Measurements from ENCODE around the gene NADK2. TPM values are rescaled to one million over a fixed set of nuclear protein-coding genes. Genes with fewer than 3 reads are reported as not detected.

NADK2 gene
- total and polyA plus RNA-seq, 9 of the 15 experiments (the other 6 are each of a cell fraction or from before 2014, with no cell fraction given) = 10.6 to 41.0 (median 24.0) TPM

DNA sequence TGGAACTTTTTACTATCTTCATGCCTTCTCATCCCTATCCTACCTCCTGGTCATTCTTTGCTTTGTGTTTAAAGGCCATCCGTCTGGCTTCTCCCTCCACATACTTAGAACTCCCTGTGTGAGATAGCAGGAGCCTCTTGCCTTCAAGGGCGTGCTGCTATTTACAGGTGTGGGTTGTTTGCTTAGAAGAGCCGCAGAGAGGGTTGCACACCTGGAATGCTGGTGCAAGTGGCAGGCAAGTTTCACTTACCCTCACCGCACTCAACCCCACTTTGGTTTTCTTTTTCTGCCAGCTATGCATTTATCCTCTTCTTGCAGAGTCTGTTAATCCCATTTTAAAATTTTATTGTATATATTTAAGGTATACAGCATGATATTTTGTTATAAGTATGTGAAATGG is 77.3 kb downstream of the NADK2 start:
- no peak for ATAC-seq
- no peak overlapping the region for H3K4me3 ChIP-seq

More for the DNA sequence above, 77.3 kb downstream of the NADK2 start:
- TF ChIP-seq CBX3 (IDR thresholded peaks at IDR 0.05; ENCODE audit: borderline replicate concordance in 1 of 2, low read length in 2 of 2) = no peak
- TF ChIP-seq NUFIP1 (IDR thresholded peaks at IDR 0.05; ENCODE audit: partially characterized antibody) = no peak
- TF ChIP-seq FOXA3 (CRISPR knock-in tag; conservative IDR thresholded peaks at IDR 0.05 in 1 of 2, IDR thresholded peaks at IDR 0.05 in 1 of 2) = no peak
- no peak for TF ChIP-seq RFX1 (IDR thresholded peaks at IDR 0.05)
- no peak for TF ChIP-seq SMARCA4 (IDR thresholded peaks at IDR 0.05)
- TF ChIP-seq RNF2 (IDR thresholded peaks at IDR 0.05) = no peak
- no peak for TF ChIP-seq HMBOX1 (IDR thresholded peaks at IDR 0.05)
- no peak for TF ChIP-seq ZFP1 (CRISPR knock-in tag; IDR thresholded peaks at IDR 0.05)
- Histone ChIP-seq H3K9me1 (ENCODE audit: control insufficient read depth, insufficient read depth, low read length) (no peaks in the 10 kb centered on the region), H3K36me3 (ENCODE audit: control insufficient read depth, insufficient read depth, low read length) (peaks cover 97% of the 10 kb centered on the region), H3K9me3 (replicated peaks; ENCODE audit: control insufficient read depth, insufficient read depth, low read depth, low read length) (no peaks in the 10 kb centered on the region), H4K20me1 (replicated peaks; ENCODE audit: control insufficient read depth, insufficient read depth, low read length) (no peaks in the 10 kb centered on the region), H2AFZ (ENCODE audit: low read depth, low read length) (no peak overlapping the region), H3K9ac (ENCODE audit: insufficient read depth in 1 of 2, low read depth in 2 of 2, low read length in 2 of 2) (no peak overlapping the region), H3K4me1 (replicated peaks in 1 of 2; ENCODE audit: control insufficient read depth in 2 of 2, insufficient read depth in 2 of 2, low read length in 2 of 2) (no peaks in the 10 kb centered on the region), H3K4me2 (ENCODE audit: insufficient read depth, low read length) (no peak overlapping the region), H3K27ac (ENCODE audit: extremely low read depth, low read depth, low read length) (no peak overlapping the region), H3K79me2 (ENCODE audit: control insufficient read depth, insufficient read depth, low read length) (peaks cover 23% of the 10 kb centered on the region; the same call in 2 of the 3 replicates), H3K27me3 (ENCODE audit: control insufficient read depth in 2 of 2, insufficient read depth in 2 of 2, low read length in 2 of 2) (no peaks in the 10 kb centered on the region)
- no TSS peak for BruUV-seq (replicated peaks)
- CTCF ChIA-PET (ENCODE audit: low intra/inter-chr PET ratio) = no interaction called here
- POLR2A ChIA-PET = interaction anchor here (2.9 kb wide), 1 partner anchor 12 kb away, joined by 9 read pairs; the partner anchor contains the start of gene SKP2
- 88% methylated on average over 4 of the region's 4 CpGs for WGBS (ENCODE audit: insufficient coverage, low coverage, missing lambda C conversion rate)
- DNase-seq (ENCODE audit: extremely low read depth in 1 of 4, low spot score in 3 of 4) (no peak), FAIRE-seq (no peak)
- in situ Hi-C loops (cut with MboI) (no loop called here), intact Hi-C loops (cut with micrococcal nuclease) (no loop called here)

Measured in K562 (cell line).